Fibroblast of pulmonary artery (primary cell): ENCODE results near the gene GON7.
"Not testable (repeated sequence)": the region's sequence is repeated elsewhere in the genome, so short reads cannot be mapped to it uniquely, and the experiment has no call there.

ENCODE experiments used
- DNase-seq: peaks from one replicate; pipeline ENCODE4 v3.0.0-alpha.2; 2010; ENCODE audit warnings: low read depth
- H3K4me3 ChIP-seq: replicated peaks from 2 replicates; pipeline ENCODE4 v1.5.1; 2011; ENCODE audit warnings: low read depth, mild to moderate bottlenecking, control low read depth, low read length, moderate library complexity
- TF ChIP-seq, protein P1 (sequence below): IDR thresholded peaks from 2 replicates; pipeline ENCODE4 v1.5.1; 2011; ENCODE audit warnings: mild to moderate bottlenecking, control low read depth, low read length, inconsistent platforms; ENCODE audit errors: missing control alignments

The GON7 gene

GRCh38 chr14:93183596-93184317 lies 23.1 kb downstream of the GON7 start:
- H3K4me3 ChIP-seq: peak overlapping the region; percentile 93
- TF ChIP-seq, protein P1, sequence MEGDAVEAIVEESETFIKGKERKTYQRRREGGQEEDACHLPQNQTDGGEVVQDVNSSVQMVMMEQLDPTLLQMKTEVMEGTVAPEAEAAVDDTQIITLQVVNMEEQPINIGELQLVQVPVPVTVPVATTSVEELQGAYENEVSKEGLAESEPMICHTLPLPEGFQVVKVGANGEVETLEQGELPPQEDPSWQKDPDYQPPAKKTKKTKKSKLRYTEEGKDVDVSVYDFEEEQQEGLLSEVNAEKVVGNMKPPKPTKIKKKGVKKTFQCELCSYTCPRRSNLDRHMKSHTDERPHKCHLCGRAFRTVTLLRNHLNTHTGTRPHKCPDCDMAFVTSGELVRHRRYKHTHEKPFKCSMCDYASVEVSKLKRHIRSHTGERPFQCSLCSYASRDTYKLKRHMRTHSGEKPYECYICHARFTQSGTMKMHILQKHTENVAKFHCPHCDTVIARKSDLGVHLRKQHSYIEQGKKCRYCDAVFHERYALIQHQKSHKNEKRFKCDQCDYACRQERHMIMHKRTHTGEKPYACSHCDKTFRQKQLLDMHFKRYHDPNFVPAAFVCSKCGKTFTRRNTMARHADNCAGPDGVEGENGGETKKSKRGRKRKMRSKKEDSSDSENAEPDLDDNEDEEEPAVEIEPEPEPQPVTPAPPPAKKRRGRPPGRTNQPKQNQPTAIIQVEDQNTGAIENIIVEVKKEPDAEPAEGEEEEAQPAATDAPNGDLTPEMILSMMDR: no peak
- DNase-seq: no peak

DNA sequence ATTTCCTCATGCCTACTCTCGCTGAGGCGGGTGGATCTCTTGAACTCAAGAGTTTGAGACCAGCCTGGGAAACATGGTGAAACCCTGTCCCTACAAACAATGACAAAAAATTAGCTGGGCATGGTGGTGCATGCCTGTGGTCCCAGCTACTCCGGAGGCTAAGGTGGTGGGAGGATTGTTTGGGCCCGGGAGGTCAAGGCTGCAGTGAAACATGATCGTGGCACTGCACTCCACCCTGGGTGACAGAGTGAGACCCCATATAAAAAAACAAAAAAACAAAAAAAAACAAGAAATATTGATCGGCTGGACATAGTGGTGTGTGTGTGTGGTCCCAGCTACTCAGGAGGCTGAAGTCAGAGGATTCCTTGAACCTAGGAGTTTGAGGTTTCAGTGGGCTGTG lies 31.4 kb downstream of the GON7 start:
- TF ChIP-seq, protein P1: no peak
- DNase-seq: no peak
- no peak overlapping the region for H3K4me3 ChIP-seq

- H3K4me3 ChIP-seq, DNase-seq: not testable (repeated sequence)
Measured at GRCh38 chr14:93174731-93175130, 32.1 kb downstream of the GON7 start.

DNA sequence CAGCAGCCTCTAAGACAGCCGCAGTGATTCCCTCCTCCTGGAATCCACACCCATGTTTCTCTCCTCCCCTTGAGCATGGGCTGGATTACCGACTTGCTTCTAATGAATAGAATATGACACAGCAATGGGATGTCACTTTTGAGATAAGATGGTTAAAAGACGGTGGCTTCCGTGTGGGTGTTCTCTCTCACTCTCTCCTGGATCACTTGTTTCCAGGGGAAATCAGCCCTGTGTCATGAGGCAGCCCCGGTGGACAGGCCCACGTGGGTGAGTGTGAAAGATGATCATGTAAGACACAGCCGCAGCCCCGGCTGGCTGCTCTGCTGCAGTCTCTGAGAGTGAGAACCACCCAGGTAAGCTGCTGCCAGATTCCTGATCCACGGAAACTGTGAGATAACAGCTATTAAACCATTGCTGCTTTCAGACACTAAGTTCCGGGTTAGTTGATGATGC lies 32.9 kb downstream of the GON7 start:
- DNase-seq: no peak
- no peak overlapping the region for H3K4me3 ChIP-seq
- TF ChIP-seq, protein P1: no peak

DNA sequence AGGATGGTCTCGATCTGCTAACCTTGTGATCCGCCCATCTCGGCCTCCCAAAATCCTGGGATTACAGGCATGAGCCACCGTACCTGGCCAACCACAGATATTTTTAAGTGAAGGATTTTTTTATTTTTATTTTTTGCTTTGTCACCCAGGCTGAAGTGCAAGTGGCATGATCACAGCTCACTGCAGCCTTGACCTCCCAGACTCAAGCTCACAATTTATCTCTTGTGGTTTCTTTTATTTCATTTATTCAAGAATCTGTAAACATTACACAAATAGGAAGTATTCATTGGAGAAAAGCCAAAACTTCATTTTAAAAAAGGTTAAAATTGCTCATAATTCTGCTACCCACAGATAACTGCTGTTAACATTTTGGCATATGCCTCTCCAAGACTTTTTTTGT lies 35.5 kb downstream of the GON7 start:
- no peak overlapping the region for H3K4me3 ChIP-seq
- no peak for DNase-seq
- TF ChIP-seq, protein P1: no peak

DNA sequence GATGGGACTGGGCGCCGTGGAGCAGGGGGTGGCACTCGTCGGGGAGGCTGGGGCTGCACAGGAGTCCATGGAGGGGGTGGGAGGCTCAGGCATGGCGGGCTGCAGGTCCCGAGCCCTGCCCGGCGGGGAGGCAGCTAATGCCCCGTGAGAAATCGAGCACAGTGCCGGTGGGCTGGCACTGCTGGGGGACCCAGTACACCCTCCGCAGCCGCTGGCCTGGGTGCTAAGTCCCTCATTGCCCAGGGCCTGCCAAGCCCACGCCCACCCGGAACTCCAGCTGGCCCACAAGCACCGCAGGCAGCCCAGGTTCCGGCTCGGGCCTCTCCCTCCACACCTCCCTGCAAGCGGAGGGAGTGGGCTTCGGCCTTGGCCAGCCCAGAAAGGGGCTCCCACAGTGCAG lies 36.7 kb downstream of the GON7 start:
- DNase-seq, H3K4me3 ChIP-seq: not testable (repeated sequence)

DNA sequence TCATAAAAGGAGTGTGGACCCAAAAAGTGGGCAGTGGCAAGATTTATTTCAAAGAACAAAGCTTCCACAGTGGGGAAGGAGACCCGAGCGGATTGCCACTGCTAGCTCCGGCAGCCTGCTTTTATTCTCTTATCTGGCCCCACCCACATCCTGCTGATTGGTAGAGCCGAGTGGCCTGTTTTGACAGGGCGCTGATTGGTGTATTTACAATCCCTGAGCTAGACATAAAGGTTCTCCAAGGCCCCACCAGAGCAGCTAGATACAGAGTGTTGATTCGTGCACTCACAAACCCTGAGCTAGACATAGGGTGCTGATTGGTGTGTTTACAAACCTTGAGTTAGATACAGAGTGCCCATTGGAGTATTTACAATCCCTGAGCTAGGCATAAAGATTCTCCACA lies 37.2 kb downstream of the GON7 start:
- not testable (repeated sequence) for DNase-seq, H3K4me3 ChIP-seq

DNA sequence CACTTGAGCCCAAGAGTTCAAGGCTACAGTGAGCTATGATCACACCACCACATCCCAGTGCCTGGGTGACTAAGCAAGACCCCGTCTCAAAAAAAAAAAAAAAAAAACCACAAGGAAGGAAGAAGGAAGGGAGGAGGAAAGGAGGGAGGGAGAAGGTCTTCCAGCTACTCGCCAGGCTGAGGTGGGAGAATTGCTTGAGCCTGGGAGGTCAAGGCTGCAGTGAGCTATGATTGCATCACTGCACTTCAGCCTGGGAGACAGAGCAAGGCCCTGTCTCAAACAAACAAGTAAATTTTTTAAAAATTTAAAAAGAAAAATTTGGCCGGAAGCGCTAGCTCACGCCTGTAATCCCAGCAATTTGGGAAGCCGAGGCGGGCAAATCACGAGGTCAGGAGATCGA lies 38.3 kb downstream of the GON7 start:
- not testable (repeated sequence) for DNase-seq, H3K4me3 ChIP-seq

- H3K4me3 ChIP-seq: not testable (repeated sequence)
Measured at GRCh38 chr14:93165271-93166265, 41.3 kb downstream of the GON7 start.

More at GRCh38 chr14:93165271-93166265, 41.3 kb downstream of the GON7 start:
- DNase-seq: not testable (repeated sequence)
